MCF 10A (cell line): Measurements from ENCODE around the gene MEI4. TPM values are rescaled to one million over a fixed set of nuclear protein-coding genes. Genes with fewer than 3 reads are reported as not detected.

Experiments used
- BruUV-seq: library from RNA; stranded (reverse); fragments of 400-500 nt; replicated peaks from 2 replicates; lab custom pipeline; 2021; lab: Mats Ljungman, UMichigan
- CTCF ChIA-PET: fragments of 300-600 bp; sonication (Branson Sonifier 250); formaldehyde crosslinking; extraction: SDS; loops from one replicate; lab custom pipeline; 2021; ENCODE audit warnings: antibody characterized with exemption, inconsistent platforms; lab: Yijun Ruan, JAX
- POLR2A ChIA-PET: fragments of 300-600, 350-650 bp; sonication (Branson Sonifier 250); formaldehyde crosslinking; extraction: SDS; loops from one replicate; lab custom pipeline; 2020; ENCODE audit warnings: antibody characterized with exemption, inconsistent platforms; lab: Yijun Ruan, JAX
- DNase-seq: peaks from one replicate; pipeline ENCODE4 v3.0.0-alpha.2; 2018; ENCODE audit not compliant: unreplicated experiment
- H3K27ac Mint-ChIP-seq: one replicate; pipeline ENCODE4 v1.8.0; 2022; ENCODE audit warnings: mild to moderate bottlenecking, low read depth, mixed read lengths; ENCODE audit not compliant: unreplicated experiment
- H3K27me3 Mint-ChIP-seq: one replicate; pipeline ENCODE4 v1.8.0; 2022; ENCODE audit warnings: mixed read lengths; ENCODE audit not compliant: insufficient read depth, unreplicated experiment
- H3K36me3 Mint-ChIP-seq: one replicate; pipeline ENCODE4 v1.8.0; 2022; ENCODE audit warnings: mild to moderate bottlenecking, moderate library complexity, mixed read lengths; ENCODE audit not compliant: insufficient read depth, unreplicated experiment
- H3K4me1 Mint-ChIP-seq: one replicate; pipeline ENCODE4 v1.8.0; 2022; ENCODE audit warnings: mixed read lengths; ENCODE audit not compliant: insufficient read depth, unreplicated experiment
- H3K4me3 Mint-ChIP-seq: one replicate; pipeline ENCODE4 v1.8.0; 2022; ENCODE audit warnings: mild to moderate bottlenecking, moderate library complexity, mixed read lengths; ENCODE audit not compliant: unreplicated experiment
- H3K9me3 Mint-ChIP-seq: one replicate; pipeline ENCODE4 v1.8.0; 2022; ENCODE audit warnings: mixed read lengths; ENCODE audit not compliant: unreplicated experiment
- intact Hi-C: fragments of 100-400 bp; cut with micrococcal nuclease; formaldehyde crosslinking; loops from 2 replicates; pipeline ENCODE4 v1.14.1; 2022
- total RNA-seq: library from RNA; stranded (reverse); gene quantifications from 2 replicates; pipeline ENCODE4 v1.2.3, GENCODE V29; 2022
- TF ChIP-seq, protein P1 (sequence below): fragments of 200-600 bp; IDR thresholded peaks from one replicate; pipeline ENCODE4 v1.8.0; 2022; ENCODE audit warnings: antibody characterized with exemption, mild to moderate bottlenecking; ENCODE audit not compliant: unreplicated experiment

The MEI4 gene
- total RNA-seq, 1 experiment from 2014 or later, result not detected

DNA sequence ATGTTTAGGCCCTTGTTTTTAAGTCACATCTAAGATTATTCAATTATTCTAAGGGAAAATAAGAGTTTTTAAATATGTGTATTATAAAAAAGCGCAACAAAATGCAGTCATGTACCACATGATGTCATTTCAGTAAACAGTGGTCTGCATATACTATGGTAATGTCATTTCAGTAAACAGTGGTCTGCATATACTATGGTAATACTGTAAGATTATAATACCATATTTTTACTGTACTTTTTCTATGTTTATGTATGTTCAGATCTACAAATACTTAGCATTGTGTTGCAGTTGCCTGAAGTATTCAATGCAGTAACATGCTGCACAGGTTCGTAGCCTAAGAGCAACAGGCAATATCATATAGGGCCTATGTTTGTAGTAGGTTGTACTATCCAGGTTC, 21.4 kb downstream of the MEI4 start:
- DNase-seq, result no peak
- no peaks in the 10 kb centered on the region for H3K27me3 Mint-ChIP-seq
- intact Hi-C loops, result no loop called here
- H3K36me3 Mint-ChIP-seq, result no peaks in the 10 kb centered on the region
- no peaks in the 10 kb centered on the region for H3K4me1 Mint-ChIP-seq
- BruUV-seq, result no TSS peak
- CTCF ChIA-PET, result no interaction called here
- H3K9me3 Mint-ChIP-seq, result no peaks in the 10 kb centered on the region
- POLR2A ChIA-PET, result no interaction called here
- no peak overlapping the region for H3K27ac Mint-ChIP-seq
- H3K4me3 Mint-ChIP-seq, result no peak overlapping the region
- TF ChIP-seq, protein P1, sequence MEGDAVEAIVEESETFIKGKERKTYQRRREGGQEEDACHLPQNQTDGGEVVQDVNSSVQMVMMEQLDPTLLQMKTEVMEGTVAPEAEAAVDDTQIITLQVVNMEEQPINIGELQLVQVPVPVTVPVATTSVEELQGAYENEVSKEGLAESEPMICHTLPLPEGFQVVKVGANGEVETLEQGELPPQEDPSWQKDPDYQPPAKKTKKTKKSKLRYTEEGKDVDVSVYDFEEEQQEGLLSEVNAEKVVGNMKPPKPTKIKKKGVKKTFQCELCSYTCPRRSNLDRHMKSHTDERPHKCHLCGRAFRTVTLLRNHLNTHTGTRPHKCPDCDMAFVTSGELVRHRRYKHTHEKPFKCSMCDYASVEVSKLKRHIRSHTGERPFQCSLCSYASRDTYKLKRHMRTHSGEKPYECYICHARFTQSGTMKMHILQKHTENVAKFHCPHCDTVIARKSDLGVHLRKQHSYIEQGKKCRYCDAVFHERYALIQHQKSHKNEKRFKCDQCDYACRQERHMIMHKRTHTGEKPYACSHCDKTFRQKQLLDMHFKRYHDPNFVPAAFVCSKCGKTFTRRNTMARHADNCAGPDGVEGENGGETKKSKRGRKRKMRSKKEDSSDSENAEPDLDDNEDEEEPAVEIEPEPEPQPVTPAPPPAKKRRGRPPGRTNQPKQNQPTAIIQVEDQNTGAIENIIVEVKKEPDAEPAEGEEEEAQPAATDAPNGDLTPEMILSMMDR, result no peak

DNA sequence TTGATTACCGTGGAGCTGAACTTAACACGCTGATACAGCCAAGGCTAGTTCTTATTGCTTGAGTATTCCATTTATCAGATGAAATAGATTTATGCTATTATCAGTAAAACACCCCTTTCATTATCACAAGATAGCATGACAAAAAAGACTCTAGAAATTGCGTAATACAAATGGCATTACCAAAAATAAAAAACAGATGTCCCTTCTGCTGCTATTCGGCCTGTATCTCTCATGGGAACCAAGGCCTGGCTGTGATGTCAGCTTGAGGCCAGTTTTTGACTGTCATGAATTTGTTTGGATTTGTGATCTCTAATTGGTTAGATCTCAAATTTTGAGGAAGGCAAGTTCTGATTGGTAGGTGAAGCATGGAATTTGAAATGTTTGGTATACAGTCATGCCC, 25.2 kb downstream of the MEI4 start:
- no peaks in the 10 kb centered on the region for H3K27me3 Mint-ChIP-seq
- TF ChIP-seq, protein P1, result no peak
- no peak for DNase-seq
- ChIA-PET POLR2A (no interaction called here), CTCF (interaction anchor here (0.7 kb wide), 1 partner anchor 221 kb away, joined by 5 read pairs; no protein-coding TSS in a partner anchor)
- H3K4me1 Mint-ChIP-seq, result no peaks in the 10 kb centered on the region
- H3K4me3 Mint-ChIP-seq, result no peak overlapping the region
- BruUV-seq, result no TSS peak
- H3K9me3 Mint-ChIP-seq, result no peaks in the 10 kb centered on the region
- H3K36me3 Mint-ChIP-seq, result no peaks in the 10 kb centered on the region
- no peak overlapping the region for H3K27ac Mint-ChIP-seq
- intact Hi-C loops, result no loop called here

DNA sequence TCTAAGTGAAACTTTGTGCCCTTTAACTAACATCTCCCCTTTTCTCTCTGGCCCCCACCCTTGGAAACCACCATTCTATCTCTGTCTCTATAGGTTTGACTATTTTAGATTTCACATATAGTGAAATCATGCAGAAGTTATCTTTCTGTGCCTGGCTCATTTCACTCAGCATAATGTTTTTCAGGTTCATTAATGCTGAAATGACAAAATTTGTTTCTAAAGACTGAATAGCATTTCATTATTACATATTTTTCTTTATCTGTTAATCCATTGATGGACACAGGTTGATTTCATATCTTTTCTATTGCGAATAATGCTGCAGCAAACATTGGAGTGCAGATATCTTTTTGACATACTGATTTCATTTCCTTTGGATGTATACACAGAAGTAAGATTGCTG, 30.7 kb downstream of the MEI4 start:
- Mint-ChIP-seq H3K36me3 (peaks cover 7% of the 10 kb centered on the region), H3K9me3 (no peaks in the 10 kb centered on the region), H3K27ac (no peak overlapping the region), H3K27me3 (no peaks in the 10 kb centered on the region), H3K4me1 (no peaks in the 10 kb centered on the region), H3K4me3 (no peak overlapping the region)
- TF ChIP-seq, protein P1, result no peak
- BruUV-seq, result no TSS peak
- intact Hi-C loops, result no loop called here
- POLR2A ChIA-PET, result no interaction called here
- no peak for DNase-seq
- CTCF ChIA-PET, result no interaction called here

DNA sequence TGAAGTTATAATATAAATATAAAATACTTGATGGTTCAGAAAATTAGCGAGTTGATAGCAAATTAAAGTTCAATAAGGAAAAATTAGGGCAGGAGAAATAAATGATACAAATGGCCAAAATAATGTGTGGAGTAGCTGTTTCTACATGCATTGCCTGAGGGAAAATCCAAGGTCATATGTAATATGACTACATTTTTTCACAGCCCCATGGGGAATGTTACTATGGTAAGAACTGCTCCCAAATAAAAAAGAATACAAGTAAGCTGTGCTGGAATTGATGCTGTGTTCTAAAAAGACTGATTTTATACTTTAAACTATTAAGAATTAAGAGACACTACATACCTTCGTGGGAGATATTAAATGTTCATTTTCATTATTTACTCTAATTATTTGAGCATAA, 34.1 kb downstream of the MEI4 start:
- no peak overlapping the region for H3K27ac Mint-ChIP-seq
- TF ChIP-seq, protein P1, result no peak
- intact Hi-C loops, result no loop called here
- H3K4me3 Mint-ChIP-seq, result no peak overlapping the region
- CTCF ChIA-PET, result interaction anchor here (0.6 kb wide), 1 partner anchor 50 kb away, joined by 4 read pairs; no protein-coding TSS in a partner anchor
- peaks cover 9% of the 10 kb centered on the region for H3K36me3 Mint-ChIP-seq
- no peaks in the 10 kb centered on the region for H3K4me1 Mint-ChIP-seq
- H3K9me3 Mint-ChIP-seq, result no peaks in the 10 kb centered on the region
- H3K27me3 Mint-ChIP-seq, result no peaks in the 10 kb centered on the region
- BruUV-seq, result no TSS peak
- peak; percentile 11 for DNase-seq
- POLR2A ChIA-PET, result interaction anchor here (0.6 kb wide), 1 partner anchor 119 kb away, joined by 7 read pairs; no protein-coding TSS in a partner anchor
